ENCODE results near the gene FOSL1.

Gene FOSL1

DNA sequence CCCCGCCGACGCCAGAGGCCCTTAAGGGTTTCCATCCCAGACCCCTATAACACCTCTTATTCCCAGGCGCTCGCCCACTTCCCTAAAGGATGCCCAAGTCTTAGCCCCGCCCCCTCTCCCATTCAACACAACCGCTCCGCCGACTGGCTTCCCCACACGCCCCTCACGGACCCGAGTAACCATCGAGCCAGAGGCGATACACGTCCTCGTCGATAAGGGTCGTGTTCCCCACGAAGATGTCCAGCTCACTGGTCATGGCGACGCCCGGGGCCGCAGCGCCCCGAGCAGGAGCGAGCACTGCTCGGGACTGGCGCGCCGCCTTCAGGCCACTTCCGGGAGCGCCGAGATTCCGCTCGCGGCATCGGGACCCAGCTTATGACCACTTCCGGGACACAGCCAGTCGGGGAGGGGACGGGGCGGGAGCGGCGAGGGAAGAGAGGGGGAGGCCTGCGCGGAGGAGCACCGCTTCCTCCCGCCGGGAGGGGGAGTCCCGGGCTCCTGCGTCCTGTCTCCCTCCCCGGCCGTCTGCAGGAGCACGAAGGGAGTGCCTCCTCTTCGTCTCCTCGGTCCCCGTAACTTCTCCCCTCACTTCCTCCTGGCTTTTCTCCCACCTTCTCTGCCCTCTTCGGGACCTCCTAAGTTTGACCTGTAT lies 11.9 kb downstream of the FOSL1 start, which contains the start of gene FIBP:
Gene FIBP (minus strand): TSS at position 309 of the 652 bp plus-strand sequence. CDS start 53 bp downstream, at position 256.
- H3K27ac ChIP-seq, result peak within 1 kb of the TSS; percentile 68
- TF ChIP-seq, protein P1, sequence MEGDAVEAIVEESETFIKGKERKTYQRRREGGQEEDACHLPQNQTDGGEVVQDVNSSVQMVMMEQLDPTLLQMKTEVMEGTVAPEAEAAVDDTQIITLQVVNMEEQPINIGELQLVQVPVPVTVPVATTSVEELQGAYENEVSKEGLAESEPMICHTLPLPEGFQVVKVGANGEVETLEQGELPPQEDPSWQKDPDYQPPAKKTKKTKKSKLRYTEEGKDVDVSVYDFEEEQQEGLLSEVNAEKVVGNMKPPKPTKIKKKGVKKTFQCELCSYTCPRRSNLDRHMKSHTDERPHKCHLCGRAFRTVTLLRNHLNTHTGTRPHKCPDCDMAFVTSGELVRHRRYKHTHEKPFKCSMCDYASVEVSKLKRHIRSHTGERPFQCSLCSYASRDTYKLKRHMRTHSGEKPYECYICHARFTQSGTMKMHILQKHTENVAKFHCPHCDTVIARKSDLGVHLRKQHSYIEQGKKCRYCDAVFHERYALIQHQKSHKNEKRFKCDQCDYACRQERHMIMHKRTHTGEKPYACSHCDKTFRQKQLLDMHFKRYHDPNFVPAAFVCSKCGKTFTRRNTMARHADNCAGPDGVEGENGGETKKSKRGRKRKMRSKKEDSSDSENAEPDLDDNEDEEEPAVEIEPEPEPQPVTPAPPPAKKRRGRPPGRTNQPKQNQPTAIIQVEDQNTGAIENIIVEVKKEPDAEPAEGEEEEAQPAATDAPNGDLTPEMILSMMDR (conservative IDR thresholded peaks at IDR 0.05), result peak; percentile 99
- no peak for TF ChIP-seq ZFX (IDR thresholded peaks at IDR 0.05)

DNA sequence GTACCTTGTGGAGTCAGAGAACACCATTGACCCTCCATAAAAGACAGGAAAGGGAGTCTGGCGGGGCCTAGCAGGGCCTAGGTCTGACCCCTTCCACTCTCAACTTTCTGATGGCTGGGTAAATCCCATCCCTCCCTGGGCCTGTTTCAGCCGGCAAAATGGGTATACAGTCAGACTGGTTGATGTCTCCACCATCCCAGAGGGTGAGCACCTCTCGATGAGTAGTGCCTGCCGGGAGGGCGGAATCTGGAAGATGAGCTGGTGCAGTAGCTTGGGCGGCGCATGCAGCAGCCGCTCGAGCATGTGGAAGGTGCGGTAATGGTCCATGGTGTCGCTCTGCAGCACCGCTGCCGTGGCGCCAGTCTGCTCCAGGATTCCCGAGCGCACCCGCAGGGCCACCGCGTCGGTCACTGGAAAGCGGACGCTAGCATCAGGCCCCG lies 12.4 kb downstream of the FOSL1 start:
- peak overlapping the region; percentile 68 for H3K27ac ChIP-seq
- TF ChIP-seq ZFX (IDR thresholded peaks at IDR 0.05), result no peak
- TF ChIP-seq, protein P1 (conservative IDR thresholded peaks at IDR 0.05), result no peak

DNA sequence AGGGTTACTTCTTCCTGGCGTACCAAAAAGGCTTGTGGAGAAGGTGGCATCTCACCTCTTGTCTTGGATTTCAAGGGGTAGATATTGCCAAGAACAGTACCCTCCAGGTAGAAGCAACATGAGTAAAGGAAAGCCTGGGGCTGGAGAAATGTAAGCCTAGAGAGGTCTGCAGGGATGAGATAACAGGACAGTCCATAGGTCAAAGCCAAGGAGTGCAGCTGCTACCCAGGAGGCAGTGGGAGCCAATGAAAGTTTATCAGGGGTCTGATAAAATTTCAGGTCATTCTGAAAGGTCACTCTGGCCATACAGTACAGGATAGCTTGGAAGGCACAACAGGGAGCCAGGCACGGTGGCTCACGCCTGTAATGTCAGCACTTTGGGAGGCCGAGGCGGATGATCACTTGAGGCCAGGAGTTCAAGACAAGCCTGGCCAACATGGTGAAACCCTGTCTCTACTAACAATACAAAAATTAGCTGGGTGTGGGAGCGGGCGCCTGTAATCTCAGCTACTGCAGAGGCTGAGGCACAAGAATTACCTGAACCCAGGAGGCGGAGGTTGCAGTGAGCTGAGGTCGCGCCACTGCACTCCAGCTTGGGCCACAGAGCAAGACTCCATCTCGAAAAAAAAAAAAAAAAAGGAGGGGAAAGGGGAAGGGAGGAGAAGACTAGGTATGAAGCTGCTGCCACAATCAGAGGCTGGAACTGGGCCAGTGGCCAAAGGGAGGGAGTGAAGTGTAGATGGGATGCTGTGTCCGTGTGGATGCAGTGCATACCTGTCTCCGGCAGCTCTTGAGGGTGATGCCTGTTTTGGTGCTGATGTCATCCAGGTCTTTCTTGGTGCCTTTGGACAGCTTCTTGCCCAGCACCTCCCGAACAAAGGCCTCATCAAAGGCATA lies 13.1 kb downstream of the FOSL1 start:
- peak overlapping the region; percentile 68 for H3K27ac ChIP-seq
- TF ChIP-seq, protein P1 (conservative IDR thresholded peaks at IDR 0.05), result no peak
- no peak for TF ChIP-seq ZFX (IDR thresholded peaks at IDR 0.05)

DNA sequence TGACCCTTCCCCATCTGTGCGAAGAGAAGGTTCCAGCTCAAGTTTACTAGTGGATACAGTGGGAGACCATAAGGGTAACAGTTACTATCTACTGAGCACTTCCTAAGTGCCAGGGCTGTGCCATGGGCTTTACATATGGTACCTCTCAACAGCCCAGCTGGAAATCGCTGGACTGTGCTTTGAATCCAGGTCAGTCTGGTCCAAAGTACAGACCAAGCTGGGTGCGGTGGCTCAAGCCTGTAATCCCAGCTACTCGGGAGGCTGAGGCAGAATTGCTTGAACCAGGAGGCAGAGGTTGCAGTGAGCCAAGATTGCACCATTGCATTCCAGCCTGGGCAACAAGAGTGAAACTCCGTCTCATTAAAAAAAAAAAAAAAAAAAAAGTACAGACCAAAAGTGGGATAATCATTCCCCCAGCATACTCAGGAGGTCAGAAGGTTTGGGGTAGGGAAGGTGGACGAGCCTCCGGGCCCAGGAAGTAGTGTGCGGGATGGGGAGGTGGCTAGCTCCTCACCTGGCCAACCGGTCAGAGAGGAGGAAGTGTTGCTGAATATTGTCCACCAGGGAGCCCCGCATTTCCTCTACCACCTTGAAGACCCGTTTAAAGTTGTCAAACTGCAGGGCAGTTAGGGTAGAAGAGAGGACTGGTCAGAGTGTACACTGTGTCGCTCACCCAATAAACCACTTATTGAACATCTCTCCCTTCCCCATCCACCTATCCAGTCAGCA lies 14.2 kb downstream of the FOSL1 start:
- TF ChIP-seq ZFX (IDR thresholded peaks at IDR 0.05), result no peak
- TF ChIP-seq, protein P1 (conservative IDR thresholded peaks at IDR 0.05), result no peak
- H3K27ac ChIP-seq, result no peak overlapping the region

DNA sequence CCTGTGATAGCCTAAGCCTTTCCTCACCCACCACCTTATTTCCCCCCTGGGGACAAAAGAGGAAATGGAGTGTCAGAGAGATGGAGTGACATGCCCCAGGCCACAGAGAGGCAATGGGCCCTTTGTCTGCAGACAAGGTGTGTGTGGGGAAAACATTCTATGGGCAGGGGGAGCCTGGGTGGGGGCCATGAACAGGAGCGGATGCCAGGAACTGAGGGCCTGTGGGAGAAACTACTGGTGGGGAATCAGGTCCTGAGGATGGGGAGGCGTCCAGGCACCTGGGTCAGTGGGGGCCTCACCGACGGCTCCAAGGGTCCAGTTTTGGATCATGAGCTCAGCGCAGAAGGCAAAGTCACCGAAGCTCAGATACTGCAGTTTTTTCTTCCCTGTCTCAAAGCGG lies 15.0 kb downstream of the FOSL1 start:
- no peak for TF ChIP-seq ZFX (IDR thresholded peaks at IDR 0.05)
- TF ChIP-seq, protein P1 (conservative IDR thresholded peaks at IDR 0.05), result no peak
- no peak overlapping the region for H3K27ac ChIP-seq

DNA sequence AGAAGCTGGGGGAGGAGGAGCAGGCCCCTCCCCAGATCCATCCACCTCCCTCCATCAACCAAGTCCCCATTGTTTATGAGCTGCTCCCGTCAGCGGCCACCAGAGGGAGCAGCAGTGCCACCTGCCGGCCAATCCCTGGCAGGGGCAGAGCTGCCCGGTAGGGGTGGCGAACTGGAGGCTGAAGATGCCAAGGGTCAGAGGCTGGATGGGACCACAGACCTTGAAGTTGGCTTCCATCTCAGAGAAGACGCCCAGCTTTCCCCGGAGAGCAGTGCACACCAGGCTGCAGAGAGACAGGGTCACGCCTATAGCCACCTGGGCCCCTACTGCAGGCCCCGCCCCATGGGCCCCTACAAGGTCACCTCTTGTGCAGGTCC lies 15.5 kb downstream of the FOSL1 start:
- TF ChIP-seq, protein P1 (conservative IDR thresholded peaks at IDR 0.05), result peak; percentile 99
- no peak for TF ChIP-seq ZFX (IDR thresholded peaks at IDR 0.05)
- no peak overlapping the region for H3K27ac ChIP-seq

Data from C4-2B (cell line).